IgD-negative memory B cell (primary cell): ENCODE data around the gene INTS1. TPM values are rescaled to one million over a fixed set of nuclear protein-coding genes. Genes with fewer than 3 reads are reported as not detected.

Experiments
- H3K27ac Mint-ChIP-seq, 3 donors: one replicate each; pipeline ENCODE4 v1.8.0; 2020 to 2022; ENCODE audit warnings: mild to moderate bottlenecking in 3 of 3, mixed read lengths in 3 of 3, moderate library complexity in 1 of 3
- H3K27me3 Mint-ChIP-seq: one replicate; pipeline ENCODE4 v1.8.0; 2021; ENCODE audit warnings: mixed read lengths
- H3K36me3 Mint-ChIP-seq: one replicate; pipeline ENCODE4 v1.8.0; 2020; ENCODE audit warnings: mild to moderate bottlenecking, mixed read lengths
- H3K4me1 Mint-ChIP-seq, 3 donors: one replicate each; pipeline ENCODE4 v1.8.0; 2020 to 2022; ENCODE audit warnings: mixed read lengths in 3 of 3, mild to moderate bottlenecking in 1 of 3
- H3K4me3 Mint-ChIP-seq, 4 donors: one replicate each; pipeline ENCODE4 v1.8.0; 2020 to 2022; ENCODE audit warnings: mild to moderate bottlenecking in 4 of 4, mixed read lengths in 4 of 4, moderate library complexity in 3 of 4
- H3K9me3 Mint-ChIP-seq, 3 donors: one replicate each; pipeline ENCODE4 v1.8.0; 2020 to 2021; ENCODE audit warnings: mixed read lengths in 3 of 3, mild to moderate bottlenecking in 1 of 3
- polyA plus RNA-seq: library from polyadenylated mRNA; unstranded; fragments of 300-500 nt; fragmentation: Illumina TruSeq; gene quantifications from one replicate; pipeline ENCODE4 v1.2.3, GENCODE V29; 2021

The INTS1 gene
- polyA plus RNA-seq, 1 donor from 2014 or later: 23.4 TPM

DNA sequence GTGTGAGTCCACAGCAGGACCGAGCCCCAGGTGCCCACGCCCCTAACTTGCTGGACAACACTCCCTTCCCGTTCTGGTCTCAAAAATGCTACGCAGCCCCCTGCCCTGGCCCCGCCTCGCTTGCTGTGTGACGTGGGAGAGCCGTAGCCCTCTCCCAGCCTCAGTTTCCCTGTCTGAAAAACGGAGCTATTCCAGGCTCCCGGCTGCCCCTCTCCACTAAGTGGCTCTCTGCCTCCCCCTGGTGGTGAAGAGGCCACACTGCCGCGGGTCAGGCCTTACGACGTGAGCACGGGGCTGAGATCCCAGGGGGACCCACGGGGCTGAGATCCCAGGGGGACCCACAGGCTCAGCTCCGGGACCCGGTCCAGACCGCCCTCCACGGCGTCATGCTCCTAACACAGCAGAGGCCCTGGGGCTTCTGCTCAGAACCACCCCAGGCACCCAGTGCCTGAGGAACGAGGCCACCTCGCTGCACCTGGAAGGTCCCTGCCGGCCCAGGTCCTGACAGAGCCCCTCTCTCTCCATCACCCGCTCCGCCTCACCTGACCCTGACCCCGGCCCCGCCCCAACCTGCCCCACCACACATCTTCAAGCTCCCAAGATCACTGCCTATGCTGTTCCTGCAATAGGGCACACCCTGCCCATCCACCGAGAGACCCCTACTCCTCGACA is 71.6 kb downstream of the INTS1 start:
- Mint-ChIP-seq H3K36me3 (no peaks in the 10 kb centered on the region), H3K4me1 (peaks cover 0 to 2% (median 2%) of the 10 kb centered on the region in 3 donors), H3K27ac (no peak overlapping the region), H3K27me3 (peaks cover 11% of the 10 kb centered on the region), H3K4me3 (no peak overlapping the region), H3K9me3 (no peaks in the 10 kb centered on the region)

DNA sequence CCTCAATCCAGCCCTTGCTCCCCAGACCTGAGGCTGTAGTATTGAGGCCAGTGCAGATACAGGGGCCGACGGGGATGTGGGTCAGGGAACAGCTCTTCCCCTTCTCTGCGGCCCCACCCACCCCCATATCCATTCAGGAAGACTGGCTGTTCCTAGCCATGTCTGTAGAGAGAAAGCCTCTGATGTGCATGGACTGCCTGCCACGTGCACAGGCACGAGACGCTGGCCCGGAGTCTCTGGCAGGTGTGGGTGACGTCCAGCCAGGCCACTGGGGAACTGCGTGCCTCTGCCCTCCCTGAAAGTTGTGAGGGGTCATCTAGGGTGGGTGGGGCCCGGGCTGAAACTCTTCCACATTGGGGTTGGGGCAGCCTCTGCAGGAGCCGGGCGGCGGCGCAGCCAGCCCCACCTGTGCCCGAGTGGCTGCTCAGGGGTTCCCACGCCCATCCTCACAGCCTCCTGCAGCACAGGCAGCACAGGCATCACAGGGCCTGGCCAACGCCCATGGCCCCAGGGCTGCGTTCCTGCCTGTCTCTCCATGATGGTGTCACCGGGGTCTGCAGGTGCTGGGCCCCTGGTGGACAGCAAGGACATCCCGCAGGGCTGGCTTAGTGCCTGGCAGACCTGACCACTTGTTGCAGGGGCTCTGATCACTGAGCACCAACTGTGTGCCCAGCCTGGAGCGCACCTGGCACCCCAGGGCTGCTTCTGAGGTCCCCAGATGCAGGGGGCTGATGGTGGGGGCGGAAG is 72.4 kb downstream of the INTS1 start:
- no peak overlapping the region for H3K27ac Mint-ChIP-seq
- no peaks in the 10 kb centered on the region for H3K36me3 Mint-ChIP-seq
- no peaks in the 10 kb centered on the region for H3K9me3 Mint-ChIP-seq
- peaks cover 0 to 2% (median 2%) of the 10 kb centered on the region in 3 donors for H3K4me1 Mint-ChIP-seq
- no peak overlapping the region for H3K4me3 Mint-ChIP-seq
- H3K27me3 Mint-ChIP-seq: peaks cover 11% of the 10 kb centered on the region

DNA sequence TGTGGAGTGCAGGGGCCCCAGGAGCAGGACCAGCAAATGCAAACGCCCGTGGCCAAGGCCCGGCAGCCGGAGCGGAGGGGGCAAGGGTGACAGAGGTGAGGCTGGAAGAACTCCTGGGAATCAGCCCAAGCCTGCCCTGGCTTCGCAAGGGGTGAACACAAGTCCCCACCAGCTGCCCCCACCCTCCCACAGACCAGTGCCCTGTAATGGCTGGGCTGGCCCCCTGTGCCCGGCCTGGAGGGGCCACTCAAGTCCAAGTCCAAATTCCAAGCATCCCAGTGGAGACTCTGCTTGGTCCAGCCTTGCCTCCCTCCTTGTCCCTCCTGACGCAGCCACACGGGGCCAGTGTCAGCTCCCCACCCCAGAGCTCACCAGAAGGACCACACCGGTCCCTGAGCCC is 73.0 kb downstream of the INTS1 start:
- H3K4me3 Mint-ChIP-seq: no peak overlapping the region
- H3K27me3 Mint-ChIP-seq: peaks cover 11% of the 10 kb centered on the region
- H3K27ac Mint-ChIP-seq: no peak overlapping the region
- no peaks in the 10 kb centered on the region for H3K36me3 Mint-ChIP-seq
- peaks cover 0 to 2% (median 2%) of the 10 kb centered on the region in 3 donors for H3K4me1 Mint-ChIP-seq
- no peaks in the 10 kb centered on the region for H3K9me3 Mint-ChIP-seq

DNA sequence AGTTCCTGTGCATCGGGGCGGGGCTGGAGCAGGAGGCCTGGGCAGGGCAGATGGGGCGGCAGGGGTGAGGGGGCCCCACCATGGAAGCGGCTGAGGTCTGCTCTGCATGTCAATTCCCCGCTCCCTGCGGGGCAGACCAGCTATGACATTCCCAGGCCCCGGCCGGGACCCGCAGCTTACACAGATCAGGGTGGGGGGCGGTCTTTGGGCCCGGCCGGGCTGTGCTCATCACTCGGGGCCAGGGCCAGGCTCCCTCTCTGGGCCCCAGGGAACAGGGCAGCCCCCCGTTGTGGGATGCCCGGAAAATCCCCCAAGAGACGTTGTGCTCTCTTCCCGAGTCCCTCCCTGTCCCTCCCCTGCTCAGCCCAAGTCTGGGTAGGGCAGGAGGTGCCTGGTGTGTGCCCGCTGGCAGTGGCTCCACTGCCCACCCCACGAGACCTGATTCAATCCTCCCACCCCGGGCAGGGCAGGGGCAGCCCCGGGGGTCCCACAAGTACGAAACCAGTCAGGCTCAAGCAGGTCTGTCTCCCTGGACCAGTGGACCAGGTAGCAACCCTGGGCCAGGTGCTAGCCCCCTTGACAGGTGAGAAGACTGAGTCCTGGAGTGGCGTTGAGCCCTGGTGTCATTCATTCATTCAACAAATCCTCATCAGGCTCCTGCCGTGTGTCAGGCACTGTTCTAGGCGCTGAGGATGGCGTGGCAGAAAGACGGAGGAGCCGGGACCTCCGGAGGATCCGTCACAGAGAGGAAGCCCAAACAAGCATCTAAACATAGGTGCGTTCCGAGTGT is 73.9 kb downstream of the INTS1 start:
- Mint-ChIP-seq H3K27me3 (peaks cover 11% of the 10 kb centered on the region), H3K9me3 (no peaks in the 10 kb centered on the region), H3K4me1 (peaks cover 0 to 2% (median 2%) of the 10 kb centered on the region in 3 donors), H3K27ac (no peak overlapping the region), H3K4me3 (no peak overlapping the region), H3K36me3 (no peaks in the 10 kb centered on the region)

DNA sequence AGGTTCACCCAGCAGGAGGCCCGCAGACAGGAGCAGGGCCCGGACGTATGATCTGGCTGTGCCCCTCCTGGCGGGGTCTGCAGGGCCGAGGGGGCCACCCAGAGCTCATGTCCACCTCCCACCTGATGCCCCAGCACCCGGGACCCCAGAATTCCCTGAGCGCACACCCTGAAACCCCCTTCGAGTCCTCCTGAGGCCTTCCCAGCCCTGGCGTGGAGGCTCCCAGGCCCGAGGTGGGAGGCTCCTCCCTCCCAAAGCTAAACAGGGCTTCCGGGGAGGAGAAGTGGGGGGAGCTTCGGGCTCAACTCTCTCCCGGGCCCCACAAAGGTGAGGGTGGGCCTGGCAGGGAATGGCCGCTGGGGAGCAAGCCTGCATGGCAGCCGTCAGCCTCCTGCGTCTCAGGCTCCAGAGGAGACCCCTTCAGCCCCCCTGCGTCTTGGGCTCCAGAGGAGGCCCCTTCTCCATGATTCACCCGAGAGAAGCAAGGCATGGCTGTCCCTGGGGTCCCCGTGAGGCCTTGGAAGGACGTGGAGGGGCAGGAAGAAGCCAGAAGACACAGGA is 75.2 kb downstream of the INTS1 start:
- Mint-ChIP-seq H3K9me3 (peaks cover 0 to 2% (median 0%) of the 10 kb centered on the region in 3 donors), H3K4me3 (no peak overlapping the region), H3K4me1 (peaks cover 0 to 2% (median 2%) of the 10 kb centered on the region in 3 donors), H3K36me3 (no peaks in the 10 kb centered on the region), H3K27ac (no peak overlapping the region), H3K27me3 (peaks cover 15% of the 10 kb centered on the region)

DNA sequence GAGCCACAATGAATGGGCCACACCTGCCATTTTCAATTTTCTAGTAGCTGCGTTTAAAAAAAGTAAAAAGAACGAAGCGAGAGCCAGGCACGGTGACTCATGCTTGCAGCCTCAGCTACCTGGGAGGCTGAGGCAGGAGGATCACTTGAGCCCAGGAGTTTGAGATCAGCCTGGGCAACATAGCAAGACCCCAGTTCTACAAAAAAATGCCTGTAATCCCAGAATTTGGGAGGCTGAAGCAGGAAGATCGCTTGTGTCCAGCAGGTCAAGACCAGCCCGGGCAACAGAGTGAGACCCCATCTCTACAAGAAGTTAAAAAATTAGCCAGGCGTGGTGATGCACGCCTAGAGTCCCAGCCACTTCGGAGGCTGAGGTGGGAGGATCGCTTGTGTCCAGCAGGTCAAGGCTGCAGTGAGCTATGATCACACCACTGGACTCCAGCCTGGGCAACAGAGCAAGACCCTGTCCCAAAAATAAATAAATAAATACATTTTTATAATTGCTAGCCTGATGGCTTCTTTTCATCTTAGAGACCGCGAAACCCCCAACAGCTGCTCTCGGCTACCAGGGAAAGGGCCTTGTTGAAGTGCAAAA is 77.0 kb downstream of the INTS1 start:
- Mint-ChIP-seq H3K27ac (no peak overlapping the region), H3K36me3 (no peaks in the 10 kb centered on the region), H3K4me3 (no peak overlapping the region), H3K9me3 (peaks cover 0 to 2% (median 0%) of the 10 kb centered on the region in 3 donors), H3K27me3 (peaks cover 13% of the 10 kb centered on the region), H3K4me1 (no peaks in the 10 kb centered on the region)

DNA sequence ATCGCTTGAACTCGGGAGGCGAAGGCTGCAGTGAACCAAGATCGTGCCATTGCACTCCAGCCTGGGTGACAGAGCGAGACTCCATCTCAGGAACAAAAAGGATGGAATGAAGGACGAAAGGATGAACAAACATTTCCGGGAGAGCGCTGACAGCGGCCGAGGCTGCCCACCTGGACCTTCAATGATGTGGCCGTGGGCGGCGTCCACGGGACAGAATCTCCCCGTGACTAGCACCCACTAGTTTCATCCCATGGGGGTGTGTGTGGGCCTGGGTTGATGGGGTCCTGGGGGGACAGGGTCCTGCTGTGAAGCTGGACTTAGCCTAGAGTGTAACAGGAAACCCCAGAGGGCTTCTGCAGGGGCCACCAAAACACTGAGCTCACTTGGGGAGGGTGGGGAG is 77.7 kb downstream of the INTS1 start:
- H3K27ac Mint-ChIP-seq: no peak overlapping the region
- H3K4me1 Mint-ChIP-seq: no peaks in the 10 kb centered on the region
- peaks cover 0 to 2% (median 0%) of the 10 kb centered on the region in 3 donors for H3K9me3 Mint-ChIP-seq
- H3K27me3 Mint-ChIP-seq: peaks cover 12% of the 10 kb centered on the region
- no peak overlapping the region for H3K4me3 Mint-ChIP-seq
- no peaks in the 10 kb centered on the region for H3K36me3 Mint-ChIP-seq

DNA sequence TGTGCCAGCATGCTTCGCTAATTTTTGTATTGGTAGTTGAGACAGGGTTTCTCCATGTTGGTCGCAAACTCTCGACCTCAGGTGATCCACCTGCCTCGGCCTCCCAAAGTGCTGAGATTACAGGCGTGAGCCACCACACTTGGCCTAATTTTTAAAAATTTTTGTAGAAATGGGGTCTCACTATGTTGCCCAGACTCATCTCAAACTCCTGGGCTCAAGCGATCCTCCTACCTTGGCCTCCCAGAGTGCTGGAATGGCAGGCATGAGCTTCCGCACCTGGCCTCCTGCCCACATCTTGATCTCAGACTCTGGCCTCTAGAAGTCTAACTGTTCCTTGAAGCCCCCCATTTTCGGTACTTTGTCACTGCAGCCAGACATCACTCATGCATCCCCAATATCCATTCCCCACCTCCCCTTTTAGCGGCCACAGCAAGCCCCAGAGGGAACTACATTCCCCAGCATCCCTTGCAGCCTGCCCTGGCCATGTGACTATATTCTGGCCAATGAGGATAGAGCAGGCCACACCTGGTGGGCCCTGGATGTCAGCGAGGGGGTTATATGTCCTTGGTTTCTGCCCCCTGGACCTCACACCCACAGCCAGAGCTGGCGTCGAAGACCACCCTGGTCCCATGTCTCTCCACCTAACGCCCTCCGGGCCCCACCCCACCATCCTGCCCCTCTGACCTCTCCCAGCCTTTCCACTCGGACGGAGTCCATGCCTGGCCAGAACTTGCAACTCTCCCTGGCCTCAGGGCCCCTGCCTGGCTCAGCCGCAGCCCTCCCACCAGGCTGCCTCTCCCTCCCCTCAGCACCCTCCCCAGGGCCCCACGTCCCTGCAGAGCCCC is 78.7 kb downstream of the INTS1 start:
- no peaks in the 10 kb centered on the region for H3K36me3 Mint-ChIP-seq
- H3K4me1 Mint-ChIP-seq: no peaks in the 10 kb centered on the region
- H3K4me3 Mint-ChIP-seq: no peak overlapping the region
- peaks cover 0 to 2% (median 0%) of the 10 kb centered on the region in 3 donors for H3K9me3 Mint-ChIP-seq
- peaks cover 8% of the 10 kb centered on the region for H3K27me3 Mint-ChIP-seq
- H3K27ac Mint-ChIP-seq: no peak overlapping the region

DNA sequence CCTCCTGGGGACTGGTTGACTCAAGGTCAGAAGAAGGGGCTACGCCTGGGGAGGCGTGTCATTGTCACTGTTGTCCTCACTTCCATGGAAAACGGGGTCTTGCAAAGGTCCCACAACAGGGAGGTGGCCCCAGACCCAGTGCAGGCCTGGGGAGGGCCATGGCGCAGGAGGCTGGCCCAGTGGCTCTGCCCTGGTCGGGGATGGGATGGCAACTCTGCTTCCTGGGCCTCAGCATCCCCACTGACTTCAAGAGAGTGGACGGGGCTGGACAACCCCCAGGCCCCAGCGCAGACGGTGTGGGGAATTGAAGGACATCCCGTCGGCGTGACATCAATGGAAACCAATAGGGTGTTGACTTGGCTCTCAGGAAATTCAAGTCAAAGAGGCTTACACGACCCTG is 80.1 kb downstream of the INTS1 start:
- Mint-ChIP-seq H3K27me3 (peaks cover 8% of the 10 kb centered on the region), H3K9me3 (peaks cover 0 to 2% (median 0%) of the 10 kb centered on the region in 3 donors), H3K27ac (no peak overlapping the region), H3K36me3 (no peaks in the 10 kb centered on the region), H3K4me1 (peaks cover 0 to 2% (median 0%) of the 10 kb centered on the region in 3 donors), H3K4me3 (no peak overlapping the region)

DNA sequence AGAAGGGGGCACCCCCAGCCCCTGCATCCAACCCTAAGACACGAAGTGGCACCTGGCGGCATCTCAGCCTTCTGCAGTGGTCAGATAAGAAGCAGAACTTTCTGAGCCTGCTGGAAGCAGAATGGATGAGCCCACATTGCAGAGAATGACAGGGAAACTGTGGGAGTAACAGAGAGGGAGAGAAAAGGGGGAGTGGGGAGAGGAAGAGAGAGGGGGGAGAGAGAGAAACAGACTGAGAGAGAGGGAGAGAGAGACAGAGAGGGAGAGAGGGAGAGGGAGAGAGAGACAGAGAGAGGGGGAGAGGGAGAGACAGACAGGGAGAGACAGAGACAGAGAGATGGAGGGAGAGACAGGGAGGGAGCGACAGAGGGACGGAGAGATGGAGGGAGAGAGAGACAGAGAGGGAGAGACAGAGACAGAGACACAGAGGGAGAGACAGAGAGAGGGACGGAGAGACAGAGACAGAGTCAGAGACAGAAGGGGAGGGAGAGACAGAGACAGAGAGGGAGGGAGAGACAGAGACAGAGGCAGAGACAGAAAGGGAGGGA is 80.9 kb downstream of the INTS1 start:
- no peak overlapping the region for H3K27ac Mint-ChIP-seq
- no peaks in the 10 kb centered on the region for H3K36me3 Mint-ChIP-seq
- H3K4me3 Mint-ChIP-seq: no peak overlapping the region
- H3K4me1 Mint-ChIP-seq: peaks cover 0 to 2% (median 0%) of the 10 kb centered on the region in 3 donors
- H3K27me3 Mint-ChIP-seq: peaks cover 8% of the 10 kb centered on the region
- H3K9me3 Mint-ChIP-seq: peaks cover 0 to 2% (median 0%) of the 10 kb centered on the region in 3 donors

DNA sequence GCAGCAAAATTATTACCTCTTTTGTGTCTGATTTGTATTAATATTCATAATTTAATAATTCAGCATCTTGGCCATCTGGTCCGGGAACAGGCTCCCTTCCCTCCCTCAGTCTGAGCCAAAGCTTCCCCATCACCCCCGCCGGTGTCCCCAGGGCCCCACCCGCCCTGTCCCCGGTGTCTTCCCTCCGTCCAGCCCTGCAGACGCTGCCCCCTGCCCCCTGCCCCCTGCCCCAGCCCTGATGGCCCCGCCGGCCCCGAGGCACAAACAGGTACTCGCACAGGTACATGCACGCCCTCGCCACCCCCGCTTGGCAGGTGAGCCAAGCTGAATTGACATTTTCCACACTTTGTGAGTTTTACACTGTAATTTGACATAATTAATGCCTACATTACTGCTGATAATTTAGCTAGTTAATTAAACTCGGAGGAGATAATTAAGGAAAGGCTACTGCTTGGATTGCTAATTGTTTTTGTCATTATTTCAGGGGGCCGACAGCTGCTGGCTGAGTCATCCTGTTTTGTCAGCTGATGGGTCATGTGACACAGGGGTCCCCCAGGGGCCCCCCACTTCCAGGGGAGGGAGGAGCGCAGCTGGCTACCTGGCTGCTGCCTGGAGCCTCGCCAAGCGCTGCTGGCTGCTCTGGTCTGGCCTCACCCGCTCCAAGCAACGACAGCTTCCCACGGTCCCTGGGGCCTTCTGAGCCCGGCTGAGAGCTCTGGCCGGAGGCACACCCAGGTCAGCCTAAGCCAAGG is 81.5 kb downstream of the INTS1 start:
- Mint-ChIP-seq H3K27ac (no peak overlapping the region), H3K9me3 (peaks cover 0 to 2% (median 0%) of the 10 kb centered on the region in 3 donors), H3K27me3 (peaks cover 8% of the 10 kb centered on the region), H3K4me3 (no peak overlapping the region), H3K4me1 (peaks cover 0 to 2% (median 0%) of the 10 kb centered on the region in 3 donors), H3K36me3 (no peaks in the 10 kb centered on the region)

DNA sequence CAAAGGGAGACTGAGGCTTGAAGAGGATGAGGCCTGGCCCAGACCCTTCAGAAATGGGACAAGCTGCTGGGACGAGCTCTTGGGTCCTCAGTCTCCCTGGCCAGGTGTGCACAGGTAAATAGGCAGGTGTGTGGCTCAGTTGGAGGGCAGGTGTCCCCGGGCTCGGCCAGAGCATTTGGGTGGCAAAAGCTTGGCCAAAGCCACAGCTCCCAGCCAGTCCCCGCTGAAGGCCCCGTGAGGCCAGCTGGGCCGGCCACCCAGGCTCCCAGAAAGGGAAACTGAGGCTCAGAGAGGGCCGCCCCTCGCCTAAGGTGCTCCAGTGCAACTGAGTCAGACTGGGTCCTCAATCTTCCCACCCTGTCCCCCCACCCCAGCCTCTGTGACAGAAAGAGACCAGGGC is 82.2 kb downstream of the INTS1 start:
- Mint-ChIP-seq H3K27ac (no peak overlapping the region), H3K4me3 (no peak overlapping the region)

More for the DNA sequence above, 82.2 kb downstream of the INTS1 start:
- peaks cover 1% of the 10 kb centered on the region for H3K36me3 Mint-ChIP-seq
- H3K4me1 Mint-ChIP-seq: peaks cover 0 to 8% (median 6%) of the 10 kb centered on the region in 3 donors
- H3K27me3 Mint-ChIP-seq: peaks cover 8% of the 10 kb centered on the region
- peaks cover 0 to 2% (median 0%) of the 10 kb centered on the region in 3 donors for H3K9me3 Mint-ChIP-seq
